ENCODE measurements around the gene NTM. TPM values are rescaled to one million over a fixed set of nuclear protein-coding genes. Genes with fewer than 3 reads are reported as not detected.

NTM gene
- total and polyA plus RNA-seq, 2 of the 8 experiments (the other 6 are each of a cell fraction or from before 2014, with no cell fraction given): 13.4 to 20.0 TPM

DNA sequence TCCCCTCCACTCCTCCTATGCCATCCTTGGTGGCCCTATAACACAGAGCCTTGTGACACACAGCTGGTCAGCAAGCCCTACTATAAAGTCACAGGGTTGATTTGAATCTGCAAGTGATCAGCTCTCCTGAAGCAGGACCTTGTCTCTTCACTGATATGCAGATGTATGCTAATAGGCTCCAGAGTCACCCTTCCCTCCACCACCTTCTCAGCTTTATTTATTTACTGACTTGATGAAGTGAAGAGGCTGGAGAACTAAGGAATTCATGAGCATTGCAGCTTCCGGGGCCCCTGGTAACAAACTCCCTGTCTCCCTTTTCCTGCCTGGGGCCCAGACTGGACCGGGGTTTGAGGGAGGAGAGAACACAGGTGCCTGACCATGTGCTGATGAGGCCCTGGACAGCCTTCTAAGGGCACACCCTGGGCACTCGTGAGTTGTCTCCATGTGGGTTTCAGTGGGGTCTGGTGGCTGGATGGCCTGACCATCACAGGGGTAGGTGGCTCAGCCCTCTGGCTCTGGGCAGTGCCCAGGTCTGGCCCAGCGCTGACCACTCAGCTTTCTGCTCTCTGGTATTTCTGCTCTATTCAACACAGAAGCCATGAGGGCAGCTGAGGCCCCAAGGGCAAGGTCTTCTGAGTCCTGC lies 307.5 kb downstream of the NTM start:
- POLR2A ChIA-PET (ENCODE audit: partially characterized antibody): interaction anchor here (1.0 kb wide), 1 partner anchor 9 kb away, joined by 3 read pairs; no protein-coding TSS in a partner anchor
- H3K79me2 ChIP-seq (ENCODE audit: control insufficient read depth in 1 of 2, insufficient read depth in 2 of 2, low read length in 2 of 2): no peaks in the 10 kb centered on the region
- H4K5ac ChIP-seq (ENCODE audit: insufficient read length, low read depth, low read length): no peak overlapping the region
- no peak overlapping the region; the same call in 1 of the 2 replicates for H3K18ac ChIP-seq (ENCODE audit: extremely low read depth, low read length)
- TF ChIP-seq CHD1 (IDR thresholded peaks at IDR 0.05; ENCODE audit: low read depth, low read length) (no peak), HDAC2 (IDR thresholded peaks at IDR 0.05; ENCODE audit: borderline replicate concordance in 1 of 2, low read depth in 2 of 2, low read length in 2 of 2) (no peak), TAF7 (optimal IDR thresholded peaks at IDR 0.05; ENCODE audit: borderline replicate concordance, low read depth, low read length) (no peak), SP2 (IDR thresholded peaks at IDR 0.05; ENCODE audit: low read length) (no peak), NRF1 (IDR thresholded peaks at IDR 0.05; ENCODE audit: low read depth, low read length) (no peak), ASH2L (IDR thresholded peaks at IDR 0.05; ENCODE audit: low read length) (no peak), POLR2AphosphoS5 (IDR thresholded peaks at IDR 0.05; ENCODE audit: low read depth, low read length) (no peak)
- TF ChIP-seq, protein P1, sequence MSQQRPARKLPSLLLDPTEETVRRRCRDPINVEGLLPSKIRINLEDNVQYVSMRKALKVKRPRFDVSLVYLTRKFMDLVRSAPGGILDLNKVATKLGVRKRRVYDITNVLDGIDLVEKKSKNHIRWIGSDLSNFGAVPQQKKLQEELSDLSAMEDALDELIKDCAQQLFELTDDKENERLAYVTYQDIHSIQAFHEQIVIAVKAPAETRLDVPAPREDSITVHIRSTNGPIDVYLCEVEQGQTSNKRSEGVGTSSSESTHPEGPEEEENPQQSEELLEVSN (IDR thresholded peaks at IDR 0.05): no peak
- peak overlapping the region; percentile 45; the same call in 1 of the 2 replicates for H2AK5ac ChIP-seq (ENCODE audit: low read depth, low read length)
- H2BK5ac ChIP-seq (ENCODE audit: low read depth, low read length): peak overlapping the region; percentile 69; the same call in 1 of the 2 replicates
- no peak overlapping the region for H3K9ac ChIP-seq (replicated peaks in 1 of 4; ENCODE audit: extremely low read depth in 1 of 4, low read depth in 3 of 4, low read length in 3 of 4)
- no peak overlapping the region for H3K27ac ChIP-seq (ENCODE audit: low read depth, low read length)
- CTCF ChIA-PET (ENCODE audit: partially characterized antibody): interaction anchor here (1.1 to 31.3 kb wide), 8 partner anchors 8 to 134 kb away, joined by 3 to 1023 read pairs (median 5); no protein-coding TSS in a partner anchor
- H3K14ac ChIP-seq (ENCODE audit: insufficient read length): no peak overlapping the region
- H2BK15ac ChIP-seq (ENCODE audit: low read length): peak overlapping the region; percentile 92; the same call in 1 of the 2 replicates
- WGBS, 2 experiments (ENCODE audit: extremely low coverage in 1 of 2, insufficient coverage in 1 of 2, insufficient read length in 1 of 2, insufficient replicate concordance in 2 of 2, low coverage in 1 of 2, low lambda C conversion rate in 2 of 2, missing lambda C conversion rate in 1 of 2): 43% methylated on average over 4 of the region's 4 CpGs; no CpG with 5 or more reads in 1 of the 2 experiments
- H3K9me3 ChIP-seq (ENCODE audit: insufficient read depth in 2 of 2, low read depth in 1 of 2, low read length in 1 of 2): no peaks in the 10 kb centered on the region
- no peak overlapping the region for H3K4me3 ChIP-seq (ENCODE audit: extremely low read depth in 1 of 4, insufficient read depth in 2 of 4, low read depth in 3 of 4, low read length in 4 of 4)
- peaks cover 3 to 7% (median 5%) of the 10 kb centered on the region in 4 experiments; a peak in 5 of 7 replicates for H3K4me1 ChIP-seq (replicated peaks in 1 of 4; ENCODE audit: control insufficient read depth in 3 of 4, insufficient read depth in 4 of 4, low read length in 3 of 4)
- H3K23ac ChIP-seq (ENCODE audit: insufficient read length): no peak overlapping the region
- 0 out of 2 replicates have a peak overlapping the region, but pooled peaks have one; percentile 44 for H2BK20ac ChIP-seq (ENCODE audit: low read length)
- H3K23me2 ChIP-seq (ENCODE audit: low read depth, low read length): no peaks in the 10 kb centered on the region
- H4K91ac ChIP-seq (replicated peaks; ENCODE audit: insufficient read length, low read length): no peak overlapping the region
- FAIRE-seq: peak; percentile 65
- no peaks in the 10 kb centered on the region for H3K36me3 ChIP-seq (ENCODE audit: control insufficient read depth in 2 of 4, insufficient read depth in 4 of 4, low read length in 3 of 4)
- no peak overlapping the region for H2BK120ac ChIP-seq (replicated peaks; ENCODE audit: low read depth, low read length)
- no peaks in the 10 kb centered on the region for H3K27me3 ChIP-seq (replicated peaks in 1 of 4; ENCODE audit: control insufficient read depth in 3 of 4, extremely low read depth in 1 of 4, insufficient read depth in 3 of 4, low read length in 3 of 4)
- H2AFZ ChIP-seq (ENCODE audit: low read length): no peak overlapping the region
- H2BK12ac ChIP-seq (ENCODE audit: low read depth, low read length): peak overlapping the region; percentile 85
- peak overlapping the region in 1 of 2 experiments; percentile 25; a peak in 1 of 4 replicates for H3K4me2 ChIP-seq (ENCODE audit: insufficient read depth in 1 of 2, low read depth in 2 of 2, low read length in 2 of 2)
- H4K8ac ChIP-seq (ENCODE audit: extremely low read depth, insufficient read depth, low read length): no peak overlapping the region
- peaks cover 0 to 3% of the 10 kb centered on the region in 2 experiments for H4K20me1 ChIP-seq (replicated peaks in 1 of 2; ENCODE audit: control insufficient read depth in 1 of 2, insufficient read depth in 2 of 2, low read length in 2 of 2)
- no peak for DNase-seq (ENCODE audit: low read depth in 1 of 2, low spot score in 2 of 2)
- H3K79me1 ChIP-seq (ENCODE audit: low read depth, low read length): no peaks in the 10 kb centered on the region
- no peak overlapping the region for H3K4ac ChIP-seq (replicated peaks; ENCODE audit: insufficient read length, low read depth, low read length)
- H3K56ac ChIP-seq (replicated peaks; ENCODE audit: insufficient read length, low read depth, low read length): no peak overlapping the region
